IPS-15b (cell line): ENCODE measurements around the gene RNMT.
"Not testable (repeated sequence)": the region's sequence is repeated elsewhere in the genome, so short reads cannot be mapped to it uniquely, and the experiment has no call there.

Experiments used
- H3K27me3 ChIP-seq: one replicate; pipeline ENCODE4 v1.6.1; 2013; ENCODE audit warnings: low read length; ENCODE audit not compliant: control insufficient read depth, insufficient read depth
- H3K36me3 ChIP-seq: one replicate; pipeline ENCODE4 v1.6.1; 2013; ENCODE audit warnings: low read length; ENCODE audit not compliant: control insufficient read depth, insufficient read depth
- H3K4me1 ChIP-seq: one replicate; pipeline ENCODE4 v1.6.1; 2013; ENCODE audit warnings: mild to moderate bottlenecking, low read length; ENCODE audit not compliant: control insufficient read depth, insufficient read depth
- H3K4me3 ChIP-seq: one replicate; pipeline ENCODE4 v1.5.1; 2013; ENCODE audit warnings: low read depth, low read length
- H3K9ac ChIP-seq: one replicate; pipeline ENCODE4 v1.6.1; 2013; ENCODE audit warnings: low read depth, mild to moderate bottlenecking, low read length
- H3K9me3 ChIP-seq: one replicate; pipeline ENCODE4 v1.6.1; 2013; ENCODE audit warnings: mild to moderate bottlenecking, low read length; ENCODE audit not compliant: control insufficient read depth, insufficient read depth

RNMT gene

DNA sequence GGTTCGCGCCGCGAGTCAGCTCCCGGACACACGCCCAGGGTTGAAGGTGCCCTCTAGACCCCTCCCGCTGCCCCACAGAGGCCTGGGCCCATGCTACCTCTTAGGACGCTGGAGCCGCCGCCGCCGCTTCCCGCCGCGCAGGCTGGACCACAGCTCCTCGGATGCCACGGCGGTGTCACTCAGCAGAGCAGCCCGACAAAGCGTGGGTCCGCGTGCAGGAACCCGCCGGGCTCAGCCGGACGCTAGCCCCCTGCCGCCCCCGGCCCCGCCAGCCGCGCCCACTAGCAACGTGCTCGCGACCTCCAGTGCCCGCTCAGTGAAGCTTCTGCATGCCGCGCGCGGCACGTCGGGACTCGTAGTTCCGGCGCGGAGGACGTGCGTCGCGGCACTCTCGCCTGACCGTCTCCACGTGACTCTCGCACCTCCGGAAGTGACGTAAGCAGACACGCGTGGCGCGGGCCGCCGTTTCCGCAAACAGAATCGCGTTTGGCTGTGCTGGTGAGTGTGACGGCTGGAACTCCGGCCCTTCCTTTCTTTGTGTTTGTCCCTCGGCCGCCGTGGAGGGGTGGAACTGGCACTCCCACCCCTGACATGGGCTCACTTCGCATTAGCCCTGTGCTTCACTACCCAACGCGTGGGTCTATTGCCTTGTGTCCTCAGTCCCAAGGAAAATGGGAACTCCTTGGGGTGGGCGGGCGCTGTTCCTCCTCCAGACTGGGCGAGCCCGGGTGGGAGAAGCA is at the start of gene RNMT, which contains the start of gene FAM210A:
TSS of gene RNMT (plus strand) at position 442 of the 740 bp plus-strand sequence. CDS start 4,845 bp downstream, outside the sequence.
TSS of gene FAM210A (minus strand) at position 327 of the 740 bp plus-strand sequence. CDS start 44,481 bp downstream, outside the sequence.
- H3K27me3 ChIP-seq, result no peaks in the 10 kb centered on the region
- peak within 1 kb of the TSS; percentile 93 for H3K9ac ChIP-seq
- H3K9me3 ChIP-seq, result no peaks in the 10 kb centered on the region
- no peaks in the 10 kb centered on the region for H3K36me3 ChIP-seq
- peak within 1 kb of the TSS; percentile 93 for H3K4me3 ChIP-seq
- peaks cover 3% of the 10 kb centered on the region for H3K4me1 ChIP-seq

DNA sequence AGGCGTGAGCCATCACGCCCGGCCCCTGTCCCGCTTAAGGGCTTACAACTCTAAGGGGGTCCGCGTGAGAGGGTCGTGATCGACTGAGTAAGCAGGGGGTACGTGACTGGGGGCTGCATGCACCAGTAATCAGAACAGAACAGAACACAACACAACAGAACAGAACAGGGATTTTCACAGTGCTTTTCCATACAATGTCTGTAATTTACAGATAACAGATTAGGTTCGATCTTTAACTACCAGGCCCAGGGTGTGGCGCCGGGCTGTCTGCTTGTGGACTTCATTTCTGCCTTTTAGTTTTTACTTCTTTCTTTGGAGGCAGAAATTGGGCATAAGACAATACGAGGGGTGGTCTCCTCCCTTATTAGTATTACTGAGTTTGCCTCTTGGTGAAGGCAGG is 49.1 kb upstream of the RNMT start:
- H3K9me3 ChIP-seq, H3K4me1 ChIP-seq, H3K36me3 ChIP-seq, H3K27me3 ChIP-seq, H3K4me3 ChIP-seq, H3K9ac ChIP-seq: not testable (repeated sequence)

DNA sequence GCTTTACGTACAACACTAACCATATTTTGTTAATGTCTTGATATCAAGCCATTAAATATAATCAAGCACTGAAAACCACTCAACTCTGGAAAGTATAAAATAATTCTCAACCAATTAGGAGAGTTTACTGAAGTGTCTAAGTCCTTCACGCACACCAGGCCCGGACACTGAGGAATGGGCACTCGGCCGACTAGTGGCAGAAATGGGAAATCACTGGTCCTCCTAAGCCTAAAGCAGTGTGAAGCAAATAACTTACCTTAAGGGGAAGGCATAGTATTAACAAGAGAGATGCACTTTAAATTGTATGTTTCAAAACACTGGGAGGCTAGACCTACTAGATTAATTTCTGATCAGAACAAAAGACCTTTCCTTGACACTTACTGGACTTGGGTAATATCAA is 45.9 kb upstream of the RNMT start:
- Histone ChIP-seq H3K9me3 (no peaks in the 10 kb centered on the region), H3K9ac (no peak overlapping the region), H3K4me3 (no peak overlapping the region), H3K27me3 (no peaks in the 10 kb centered on the region), H3K36me3 (no peaks in the 10 kb centered on the region), H3K4me1 (no peaks in the 10 kb centered on the region)

DNA sequence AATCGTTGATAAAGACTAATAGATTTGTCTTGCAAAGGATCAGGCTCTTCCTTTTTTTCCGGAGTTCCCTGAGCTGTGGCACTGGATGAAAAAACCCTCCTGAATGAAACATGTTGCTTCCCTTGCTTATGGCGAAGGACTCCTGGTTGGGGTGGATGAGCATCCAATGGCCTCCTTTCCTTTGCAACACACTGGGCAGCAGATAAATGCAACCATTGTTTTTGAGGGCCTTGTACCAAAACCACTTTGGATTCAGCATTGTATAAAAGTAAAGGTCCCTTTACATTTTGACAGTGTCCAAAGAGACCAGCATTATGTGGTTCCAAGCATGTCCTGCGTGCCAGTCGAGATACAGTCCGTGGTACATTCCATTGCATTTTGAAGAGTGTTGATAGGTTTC is 44.8 kb upstream of the RNMT start:
- Histone ChIP-seq H3K9me3 (no peaks in the 10 kb centered on the region), H3K27me3 (no peaks in the 10 kb centered on the region), H3K9ac (no peak overlapping the region), H3K36me3 (no peaks in the 10 kb centered on the region), H3K4me1 (no peaks in the 10 kb centered on the region), H3K4me3 (no peak overlapping the region)

DNA sequence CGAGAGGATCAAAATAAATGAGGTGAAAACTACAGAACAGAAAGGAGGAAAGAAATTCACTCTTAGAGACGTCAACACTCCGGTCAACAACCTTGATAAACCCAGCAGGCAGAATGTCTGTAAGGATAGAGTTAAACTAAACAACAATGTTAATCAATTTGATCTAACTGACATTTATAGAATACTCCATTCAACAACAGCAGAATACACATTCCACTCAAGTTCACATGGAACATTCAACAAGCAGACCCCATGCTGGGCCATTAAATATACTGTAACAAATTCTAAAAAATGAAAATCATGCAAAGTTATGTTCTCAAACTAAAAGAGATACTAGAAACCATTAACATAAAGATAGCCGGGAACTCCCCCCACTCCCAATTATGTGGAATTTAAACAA is 41.9 kb upstream of the RNMT start:
- Histone ChIP-seq H3K9ac (no peak overlapping the region), H3K4me1 (no peaks in the 10 kb centered on the region), H3K27me3 (no peaks in the 10 kb centered on the region), H3K9me3 (no peaks in the 10 kb centered on the region), H3K4me3 (no peak overlapping the region), H3K36me3 (no peaks in the 10 kb centered on the region)

DNA sequence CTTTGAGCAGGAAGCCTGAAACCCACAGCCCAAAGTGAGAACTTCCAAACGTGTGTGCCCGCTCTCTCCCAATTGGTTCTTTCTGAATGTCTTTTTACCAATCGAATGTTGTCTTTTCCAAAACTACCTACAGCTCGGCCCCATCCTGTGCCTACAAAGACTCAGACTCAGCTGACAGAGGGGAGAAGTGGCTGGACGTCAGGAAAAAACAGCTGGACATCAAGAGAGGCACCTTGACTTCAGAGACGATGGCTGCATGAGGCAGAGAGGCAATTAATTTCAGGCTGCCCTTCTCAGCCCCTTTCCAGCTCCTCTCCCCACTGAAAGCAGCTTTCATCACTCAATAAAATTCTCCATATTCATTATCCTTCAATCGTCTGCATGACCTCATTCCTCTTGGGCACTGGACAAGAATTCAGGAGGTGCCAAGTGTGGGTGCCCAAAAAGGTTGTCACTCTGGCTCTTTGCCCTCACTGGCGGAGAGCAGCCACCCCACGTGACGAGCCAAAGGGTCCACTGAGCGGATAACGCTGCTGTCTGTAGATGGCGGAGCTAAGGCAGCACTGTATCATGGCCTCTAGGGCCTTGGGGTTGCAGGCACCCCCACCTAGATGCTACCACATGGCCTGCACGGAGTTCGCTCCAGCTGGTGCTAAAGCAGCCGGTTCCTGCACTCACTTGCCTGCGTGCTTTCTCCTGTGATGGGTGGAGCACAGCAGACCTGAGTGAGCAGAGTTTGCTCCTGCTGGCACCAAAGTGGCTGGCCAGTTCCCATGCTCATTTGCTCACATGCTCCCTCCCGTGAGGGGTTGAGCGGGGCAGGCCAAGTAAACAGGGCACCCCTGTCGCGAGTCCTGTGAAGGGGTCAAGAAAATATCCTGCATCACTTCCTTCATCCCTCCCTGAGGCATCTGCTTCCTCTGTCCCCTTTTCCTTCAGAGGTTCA is 38.0 kb upstream of the RNMT start:
- Histone ChIP-seq H3K36me3 (no peaks in the 10 kb centered on the region), H3K4me1 (no peaks in the 10 kb centered on the region), H3K27me3 (no peaks in the 10 kb centered on the region), H3K9ac (no peak overlapping the region), H3K9me3 (no peaks in the 10 kb centered on the region), H3K4me3 (no peak overlapping the region)

DNA sequence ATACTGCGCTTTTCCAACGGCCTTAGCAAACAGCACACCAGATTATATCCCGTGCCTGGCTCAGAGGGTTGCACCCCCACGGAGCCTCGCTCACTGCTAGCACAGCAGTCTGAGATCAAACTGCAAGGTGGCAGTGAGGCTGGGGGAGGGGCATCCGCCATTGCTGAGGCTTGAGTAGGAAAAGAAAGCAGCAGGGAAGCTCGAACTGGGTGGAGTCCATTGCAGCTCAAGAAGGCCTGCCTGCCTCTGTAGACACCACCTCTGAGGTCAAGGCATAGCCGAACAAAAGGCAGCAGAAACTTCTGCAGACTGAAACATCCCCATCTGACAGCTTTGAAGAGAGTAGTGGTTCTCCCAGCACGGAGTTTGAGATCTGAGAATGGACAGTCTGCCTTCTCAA is 36.4 kb upstream of the RNMT start:
- not testable (repeated sequence) for H3K36me3 ChIP-seq, H3K4me1 ChIP-seq, H3K9me3 ChIP-seq, H3K4me3 ChIP-seq, H3K27me3 ChIP-seq, H3K9ac ChIP-seq

DNA sequence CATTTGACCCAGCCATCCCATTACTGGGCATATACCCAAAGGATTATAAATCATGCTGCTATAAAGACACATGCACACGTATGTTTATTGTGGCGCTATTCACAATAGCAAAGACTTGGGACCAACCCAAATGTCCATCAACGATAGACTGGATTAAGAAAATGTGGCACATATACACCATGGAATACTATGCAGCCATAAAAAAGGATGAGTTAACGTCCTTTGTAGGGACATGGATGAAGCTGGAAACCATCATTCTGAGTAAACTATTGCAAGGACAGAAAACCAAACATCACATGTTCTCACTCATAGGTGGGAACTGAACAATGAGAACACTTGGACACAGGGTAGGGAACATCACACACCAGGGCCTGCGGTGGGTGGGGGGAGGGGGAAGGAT is 31.1 kb upstream of the RNMT start:
- not testable (repeated sequence) for H3K27me3 ChIP-seq, H3K9me3 ChIP-seq, H3K4me1 ChIP-seq, H3K4me3 ChIP-seq, H3K36me3 ChIP-seq, H3K9ac ChIP-seq

DNA sequence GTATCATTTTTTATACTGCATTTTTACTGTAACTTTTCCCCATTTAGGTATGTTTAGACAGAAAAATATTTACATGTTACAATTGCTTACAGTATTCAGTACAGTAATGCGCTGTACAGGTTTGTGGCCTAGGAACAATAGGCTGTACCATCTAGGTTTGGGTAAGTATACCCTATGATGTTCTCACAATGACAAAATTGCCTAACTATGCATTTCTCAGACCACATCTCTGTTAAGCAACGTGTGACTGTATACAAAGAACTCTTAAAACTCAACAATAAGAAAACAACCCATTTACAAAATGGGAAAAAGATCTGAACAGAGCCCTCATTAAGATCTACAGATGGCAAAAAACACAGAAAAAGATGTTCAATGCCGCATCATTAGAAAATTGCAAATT is 29.5 kb upstream of the RNMT start:
- Histone ChIP-seq H3K4me1 (no peaks in the 10 kb centered on the region), H3K4me3 (no peak overlapping the region), H3K9me3 (peaks cover 5% of the 10 kb centered on the region), H3K36me3 (no peaks in the 10 kb centered on the region), H3K9ac (no peak overlapping the region), H3K27me3 (no peaks in the 10 kb centered on the region)

DNA sequence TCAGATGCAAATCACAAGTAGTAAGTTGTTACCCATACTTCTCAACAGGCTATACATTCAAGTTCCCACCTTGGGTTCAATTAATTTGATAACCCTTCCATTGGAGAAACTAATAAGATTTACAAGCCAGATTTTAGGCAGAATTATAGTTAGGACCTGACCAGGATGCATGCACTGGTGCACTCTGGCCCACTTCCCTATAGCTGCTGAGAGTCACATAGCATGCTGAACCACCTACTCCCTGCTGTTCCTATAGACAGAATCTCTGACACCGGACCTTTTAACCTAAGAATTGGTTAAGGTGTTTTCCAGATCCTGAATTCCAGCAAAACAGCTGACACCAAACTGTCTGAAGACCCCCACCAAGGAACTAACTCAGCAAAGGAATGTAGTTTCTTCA is 26.3 kb upstream of the RNMT start:
- no peak overlapping the region for H3K9ac ChIP-seq
- no peaks in the 10 kb centered on the region for H3K4me1 ChIP-seq
- H3K27me3 ChIP-seq, result no peaks in the 10 kb centered on the region
- peaks cover 25% of the 10 kb centered on the region for H3K9me3 ChIP-seq
- no peaks in the 10 kb centered on the region for H3K36me3 ChIP-seq
- no peak overlapping the region for H3K4me3 ChIP-seq

DNA sequence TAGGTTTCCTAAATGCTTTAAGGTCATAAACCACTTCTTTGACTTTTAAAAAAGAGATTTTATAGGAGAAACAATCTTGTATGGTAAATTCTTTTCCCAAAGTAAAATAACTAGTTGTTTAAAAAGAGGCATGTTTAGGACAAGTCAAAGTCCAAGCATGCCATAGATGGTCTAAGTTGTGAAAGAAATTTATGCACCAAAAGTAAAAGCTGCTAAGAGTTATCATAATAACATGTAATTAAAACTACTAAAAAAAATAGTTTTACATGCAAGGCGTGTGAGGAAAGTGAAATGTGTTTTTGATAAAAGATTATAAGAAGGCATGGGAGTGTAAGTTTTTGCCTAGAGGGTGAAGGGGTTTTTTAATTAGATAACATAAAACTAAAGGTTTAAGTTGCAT is 22.6 kb upstream of the RNMT start:
- no peak overlapping the region for H3K4me3 ChIP-seq
- no peak overlapping the region for H3K9ac ChIP-seq
- peaks cover 25% of the 10 kb centered on the region for H3K9me3 ChIP-seq
- no peaks in the 10 kb centered on the region for H3K36me3 ChIP-seq
- H3K4me1 ChIP-seq, result no peaks in the 10 kb centered on the region
- H3K27me3 ChIP-seq, result no peaks in the 10 kb centered on the region

DNA sequence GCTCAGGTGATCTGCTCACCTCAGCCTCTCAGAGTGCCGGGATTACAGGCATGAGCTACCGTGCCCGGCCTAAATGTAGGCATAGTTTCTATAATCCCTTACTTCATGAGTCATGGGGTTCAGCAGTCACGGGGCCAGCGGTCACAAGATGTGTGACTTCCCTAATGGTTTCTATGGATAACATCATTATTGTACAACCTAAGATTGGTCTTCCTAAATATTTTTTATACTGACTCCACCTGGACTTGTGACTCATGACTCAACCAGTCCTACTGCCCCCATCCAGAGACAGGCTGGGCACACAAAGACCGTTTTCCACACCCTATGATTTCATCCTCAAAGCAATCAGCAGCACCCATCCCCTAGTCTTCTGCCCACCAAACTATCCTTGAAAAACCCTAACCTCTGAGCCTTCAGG is 16.1 kb upstream of the RNMT start:
- no peaks in the 10 kb centered on the region for H3K27me3 ChIP-seq
- H3K9me3 ChIP-seq, result no peaks in the 10 kb centered on the region
- H3K9ac ChIP-seq, result no peak overlapping the region
- no peak overlapping the region for H3K4me3 ChIP-seq
- no peaks in the 10 kb centered on the region for H3K36me3 ChIP-seq
- H3K4me1 ChIP-seq, result peaks cover 4% of the 10 kb centered on the region
